Measurements from ENCODE around the gene MICALL1.
"Not testable (repeated sequence)": the region's sequence is repeated elsewhere in the genome, so short reads cannot be mapped to it uniquely, and the experiment has no call there.

Gene MICALL1

DNA sequence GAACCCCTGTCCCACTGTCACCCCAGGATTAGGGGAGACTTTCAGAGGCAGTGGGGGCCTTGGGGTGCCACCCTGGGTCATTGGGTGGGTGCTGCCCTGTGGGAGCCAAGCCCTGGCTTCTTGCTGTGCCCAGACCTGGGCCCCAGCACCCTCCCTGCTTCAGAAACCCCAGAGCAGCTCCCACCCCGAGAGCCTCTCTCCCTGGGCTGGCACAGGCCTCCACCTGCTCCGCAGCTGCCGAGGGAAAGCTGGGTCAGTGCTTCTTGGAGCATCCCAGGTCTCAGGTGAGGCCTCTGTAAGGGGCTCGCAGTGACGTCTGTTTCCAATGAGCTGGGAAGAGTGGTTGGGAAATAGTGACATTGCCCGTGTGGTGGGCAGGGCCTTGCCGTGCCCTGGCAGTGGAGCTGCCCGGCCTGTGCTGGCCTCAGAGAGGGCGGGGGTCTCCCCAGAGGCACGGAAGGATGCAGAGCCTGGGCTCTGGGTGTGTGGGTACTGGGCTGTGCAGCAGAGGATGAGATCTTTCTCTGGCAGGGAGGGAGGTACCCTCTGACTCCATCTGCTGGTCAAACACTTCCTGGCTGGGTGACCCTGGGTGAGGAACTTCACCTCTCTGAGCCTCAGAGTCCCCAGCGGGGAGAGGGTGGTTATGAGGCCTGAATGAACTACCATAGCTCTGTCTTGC lies 24.3 kb downstream of the MICALL1 start:
- peak; percentile 49 for DNase-seq

DNA sequence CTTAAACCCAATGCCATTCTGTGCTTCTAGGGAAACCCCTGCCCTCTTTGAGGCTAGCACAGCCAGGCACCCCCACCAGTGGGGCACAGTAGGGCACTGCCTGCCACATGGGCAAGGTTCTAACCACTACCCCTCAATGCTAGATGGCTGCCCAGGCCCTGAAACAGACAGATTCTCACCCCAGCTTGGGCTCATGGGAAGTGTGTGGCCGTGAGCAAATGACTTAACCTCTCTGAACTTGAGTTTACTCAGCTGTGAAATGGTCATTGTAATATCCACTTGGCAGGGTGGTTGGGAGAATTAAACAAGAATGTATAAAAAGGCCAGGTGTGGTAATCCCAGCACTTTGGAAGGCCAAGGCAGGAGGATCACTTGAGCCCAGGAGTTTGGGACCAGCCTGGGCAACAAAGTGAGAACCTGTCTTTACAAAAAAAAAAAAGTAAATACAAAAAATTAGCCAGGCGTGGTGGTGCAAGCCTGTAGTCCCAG lies 24.9 kb downstream of the MICALL1 start:
- no peak for DNase-seq

DNA sequence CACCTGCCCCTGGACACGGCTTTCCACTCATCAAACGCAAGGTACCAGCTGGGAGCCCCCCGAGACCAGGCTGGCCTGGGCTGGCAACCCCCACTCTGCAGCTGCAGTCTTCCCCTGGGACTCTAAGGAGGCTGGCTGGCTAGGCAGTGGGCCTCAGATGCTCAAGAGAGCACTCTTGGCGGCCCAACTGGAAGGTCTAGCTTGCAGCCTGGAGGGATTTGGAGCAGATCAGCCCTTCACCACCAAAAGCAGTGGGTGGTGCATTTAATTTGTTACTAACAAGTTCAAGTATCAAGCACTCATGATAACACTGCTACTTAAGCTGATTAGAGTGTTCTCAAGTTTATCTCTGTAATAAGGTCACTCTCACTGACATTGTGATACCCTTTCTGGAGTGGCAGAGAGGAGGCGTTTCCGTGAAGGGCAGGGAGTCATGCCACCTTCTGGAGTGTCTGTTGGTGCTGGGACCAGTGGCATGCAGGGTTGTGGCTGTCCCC lies 25.8 kb downstream of the MICALL1 start:
- DNase-seq: no peak

DNA sequence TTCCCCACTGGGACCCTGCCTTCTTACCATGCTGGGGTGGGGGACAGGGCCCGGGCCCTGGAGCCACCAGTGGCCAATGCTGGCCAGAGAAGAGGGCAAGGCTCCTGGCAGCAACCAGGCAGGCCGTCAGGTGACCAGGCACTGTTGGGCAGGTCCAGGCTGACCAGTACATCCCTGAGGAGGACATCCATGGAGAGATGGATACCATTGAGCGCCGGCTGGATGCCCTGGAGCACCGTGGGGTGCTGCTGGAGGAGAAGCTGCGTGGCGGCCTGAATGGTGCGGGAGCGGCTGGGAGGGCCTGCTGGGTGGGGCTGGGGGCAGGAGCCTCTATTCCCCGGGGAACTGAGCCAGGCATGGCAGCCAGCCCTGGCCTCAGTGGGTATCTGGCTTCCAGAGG lies 26.3 kb downstream of the MICALL1 start:
- DNase-seq: no peak

DNA sequence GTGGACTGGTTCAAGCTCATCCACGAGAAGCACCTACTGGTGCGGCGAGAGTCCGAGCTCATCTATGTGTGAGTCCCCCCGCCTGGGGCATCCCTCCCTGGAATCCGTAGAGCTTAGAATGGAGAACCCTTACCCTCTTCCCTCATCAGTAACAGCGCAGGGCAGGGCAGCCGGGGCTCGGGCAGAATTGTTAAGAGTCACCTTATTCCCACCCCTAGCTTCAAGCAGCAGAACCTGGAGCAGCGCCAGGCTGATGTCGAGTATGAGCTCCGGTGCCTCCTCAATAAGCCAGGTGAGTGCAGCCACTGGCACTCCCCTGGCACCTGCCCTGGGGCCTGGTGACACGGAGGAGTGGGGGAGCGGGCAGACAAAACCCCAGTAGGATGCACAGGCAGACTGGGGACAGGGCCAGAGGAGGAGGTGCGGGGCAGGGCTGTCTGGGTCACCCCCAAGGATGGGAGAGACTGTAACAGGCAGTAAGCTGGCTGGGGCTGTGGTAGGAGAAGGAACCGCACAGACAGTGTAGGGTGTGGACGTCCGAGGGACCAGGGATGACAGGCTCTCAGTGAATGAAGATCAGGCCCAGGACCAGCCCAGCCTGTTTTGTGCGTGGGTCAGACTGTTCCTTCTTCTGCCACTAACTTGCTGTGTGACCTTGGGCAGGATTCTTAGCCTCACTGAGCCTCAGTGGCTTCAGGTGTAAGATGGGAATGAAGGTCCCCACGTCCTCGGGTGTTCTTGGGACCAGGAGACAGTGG lies 26.9 kb downstream of the MICALL1 start:
- DNase-seq: no peak

DNA sequence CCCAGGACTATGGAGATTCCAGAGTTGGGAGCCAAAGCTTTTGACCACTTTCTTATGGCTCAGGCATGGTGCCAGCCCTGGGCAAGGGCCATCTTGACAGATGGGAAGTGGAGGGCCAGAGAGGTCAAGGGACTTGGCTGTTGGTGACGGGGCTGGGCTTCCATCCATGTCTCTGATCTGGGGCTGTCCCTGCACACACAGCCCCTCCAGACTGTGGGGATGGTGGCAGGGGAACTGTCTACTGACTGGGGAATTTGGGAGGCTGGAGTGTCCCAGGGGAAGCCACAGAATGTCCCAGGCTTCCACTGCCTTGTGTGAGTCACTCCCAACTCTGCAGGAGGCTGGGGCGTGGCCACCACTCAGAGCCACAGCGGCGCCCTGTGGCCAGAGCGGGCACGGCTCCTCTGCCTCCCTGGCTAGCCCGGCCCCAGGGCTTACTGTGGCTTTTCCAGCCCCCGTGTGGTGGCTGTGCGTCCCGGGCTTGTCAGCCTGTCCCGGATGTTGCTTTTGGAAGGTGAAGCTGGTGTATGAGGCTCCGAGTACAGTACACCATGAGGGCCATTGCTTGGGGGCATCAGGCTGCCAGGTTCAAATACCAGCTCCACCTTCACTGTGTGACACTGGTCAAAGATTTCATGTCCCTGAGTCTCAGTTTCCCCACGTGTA lies 27.7 kb downstream of the MICALL1 start:
- peak; percentile 97 for DNase-seq

DNA sequence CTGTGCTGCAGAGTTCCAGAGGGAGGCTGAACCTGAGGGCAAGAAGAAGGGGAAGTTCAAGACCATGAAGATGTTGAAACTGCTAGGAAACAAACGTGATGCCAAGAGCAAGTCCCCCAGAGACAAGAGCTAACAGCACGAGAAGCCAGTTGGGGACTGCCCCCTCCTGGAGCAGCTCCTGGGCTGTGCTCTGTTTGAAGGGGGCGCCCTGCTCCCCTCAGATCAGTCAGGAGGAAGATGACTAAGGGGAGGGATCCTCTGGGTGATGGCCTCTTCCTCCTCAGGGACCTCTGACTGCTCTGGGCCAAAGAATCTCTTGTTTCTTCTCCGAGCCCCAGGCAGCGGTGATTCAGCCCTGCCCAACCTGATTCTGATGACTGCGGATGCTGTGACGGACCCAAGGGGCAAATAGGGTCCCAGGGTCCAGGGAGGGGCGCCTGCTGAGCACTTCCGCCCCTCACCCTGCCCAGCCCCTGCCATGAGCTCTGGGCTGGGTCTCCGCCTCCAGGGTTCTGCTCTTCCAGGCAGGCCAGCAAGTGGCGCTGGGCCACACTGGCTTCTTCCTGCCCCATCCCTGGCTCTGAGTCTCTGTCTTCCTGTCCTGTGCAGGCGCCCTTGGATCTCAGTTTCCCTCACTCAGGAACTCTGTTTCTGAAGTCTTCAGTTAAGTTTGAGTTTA lies 34.7 kb downstream of the MICALL1 start:
- no peak for DNase-seq

DNA sequence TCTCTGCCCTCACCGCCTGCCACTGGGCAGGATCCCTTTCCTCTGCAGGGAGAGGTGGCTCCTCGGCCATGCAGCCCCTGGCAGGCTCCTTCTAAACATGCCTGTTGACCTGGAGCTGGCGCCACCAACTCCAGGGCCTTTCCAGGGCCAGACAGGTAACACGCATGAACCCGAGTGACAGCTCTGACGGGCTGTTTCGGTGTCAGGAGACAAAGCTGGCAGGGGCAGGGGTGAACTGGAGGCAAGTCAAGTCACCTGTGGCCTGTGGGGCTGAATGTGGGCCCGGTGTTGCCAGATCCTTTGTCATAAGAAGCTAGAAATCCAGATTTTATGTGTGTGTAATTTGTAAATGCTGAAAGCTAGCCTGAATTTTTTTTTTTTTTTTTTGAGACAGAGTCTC lies 36.0 kb downstream of the MICALL1 start:
- DNase-seq: no peak

DNA sequence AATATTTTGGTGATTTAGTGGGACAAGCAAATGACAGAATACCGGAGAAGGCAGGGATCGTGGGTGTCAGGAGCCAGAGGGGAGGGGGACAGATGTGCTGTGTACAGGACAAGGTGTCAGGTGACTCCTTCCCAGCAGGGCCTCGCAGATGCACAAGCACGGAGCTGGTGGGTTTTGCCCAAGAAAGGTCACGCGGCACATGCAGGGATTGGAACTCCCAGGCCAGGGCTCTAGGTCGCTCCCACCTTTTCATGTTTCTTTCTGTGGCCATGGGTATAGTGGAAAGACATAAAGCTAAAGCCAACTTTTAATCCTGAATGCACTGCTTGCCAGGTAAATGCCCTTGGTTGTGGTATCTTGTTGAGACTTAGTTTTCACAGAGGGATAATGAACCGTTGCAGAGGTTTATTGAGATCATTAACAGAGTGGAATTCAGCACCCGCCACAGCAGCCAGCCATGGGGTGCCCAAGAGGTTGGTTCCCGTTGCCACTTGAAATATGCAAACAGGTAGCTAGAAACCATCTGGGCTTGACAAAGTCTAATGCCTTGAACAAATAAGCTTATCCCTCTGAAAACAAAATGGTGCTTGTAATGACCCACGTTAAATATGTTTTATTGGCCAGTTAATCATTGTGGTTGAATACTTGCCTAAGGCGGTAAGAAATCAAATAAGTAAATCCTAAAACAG lies 37.2 kb downstream of the MICALL1 start:
- DNase-seq: no peak

DNA sequence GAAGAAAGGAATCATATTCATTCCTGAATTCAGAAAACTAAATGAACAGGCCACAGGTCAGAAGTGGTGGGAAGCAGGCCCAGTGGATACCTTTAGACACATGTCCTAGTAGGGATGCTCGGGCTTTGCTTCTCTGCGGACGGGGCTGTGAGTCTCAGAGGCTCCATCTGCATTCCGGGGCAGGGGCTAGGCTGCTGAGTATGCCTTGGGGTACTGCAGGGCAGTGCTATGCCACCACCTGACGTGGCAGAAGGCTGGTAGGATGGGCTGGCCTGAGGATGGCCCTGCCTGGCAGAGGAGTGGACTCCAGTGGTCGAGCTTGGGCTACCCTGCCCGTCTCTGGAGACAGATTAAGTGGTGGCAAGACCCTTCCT lies 37.7 kb downstream of the MICALL1 start:
- no peak for DNase-seq

DNA sequence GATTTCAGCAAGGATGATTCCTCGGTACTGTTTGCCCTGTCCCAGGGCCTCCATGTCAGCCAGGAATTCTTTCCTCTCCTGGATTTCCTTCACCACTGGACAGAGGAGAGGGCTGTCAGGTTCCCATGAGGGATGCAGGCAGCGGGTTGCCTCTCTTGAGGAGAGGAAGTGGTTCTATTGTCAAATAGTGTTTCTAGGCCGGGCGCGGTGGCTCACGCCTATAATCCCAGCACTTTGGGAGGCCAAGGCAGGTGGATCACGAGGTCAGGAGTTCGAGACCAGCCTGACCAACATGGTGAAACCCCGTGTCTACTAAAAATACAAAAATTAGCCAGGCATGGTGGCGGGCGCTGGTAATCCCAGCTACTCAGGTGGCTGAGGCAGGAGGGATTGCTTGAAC lies 38.3 kb downstream of the MICALL1 start:
- not testable (repeated sequence) for DNase-seq

DNA sequence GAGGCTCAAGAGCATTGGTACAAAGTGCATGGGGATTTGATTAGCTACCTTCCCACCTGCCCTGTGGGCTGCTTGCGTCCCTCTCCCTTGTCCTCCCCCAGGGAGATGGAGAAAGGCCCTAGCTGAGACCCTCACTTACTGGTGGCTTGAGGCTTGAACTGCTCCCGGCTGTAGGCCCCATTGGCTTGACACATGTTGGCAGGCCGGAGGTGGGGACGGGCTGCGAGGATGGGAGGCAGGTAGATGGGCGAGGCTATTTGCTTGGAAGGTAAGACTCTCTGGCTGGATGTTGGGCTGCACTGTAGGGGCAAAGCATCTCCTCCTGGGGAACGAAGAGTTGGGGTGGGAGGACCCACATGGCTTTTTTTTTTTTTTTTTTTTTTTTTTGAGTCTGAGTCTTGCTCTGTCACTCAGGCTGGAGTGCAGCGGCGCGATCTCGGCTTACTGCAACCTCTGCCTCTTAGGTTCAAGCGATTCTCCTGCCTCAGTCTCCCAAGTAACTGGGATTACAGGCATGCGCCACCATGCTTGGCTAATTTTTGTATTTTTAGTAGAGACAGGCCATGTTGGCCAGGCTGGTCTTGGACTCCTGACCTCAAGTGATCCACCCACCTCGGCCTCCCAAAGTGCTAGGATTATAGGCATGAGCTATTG lies 41.2 kb downstream of the MICALL1 start:
- DNase-seq: not testable (repeated sequence)

DNA sequence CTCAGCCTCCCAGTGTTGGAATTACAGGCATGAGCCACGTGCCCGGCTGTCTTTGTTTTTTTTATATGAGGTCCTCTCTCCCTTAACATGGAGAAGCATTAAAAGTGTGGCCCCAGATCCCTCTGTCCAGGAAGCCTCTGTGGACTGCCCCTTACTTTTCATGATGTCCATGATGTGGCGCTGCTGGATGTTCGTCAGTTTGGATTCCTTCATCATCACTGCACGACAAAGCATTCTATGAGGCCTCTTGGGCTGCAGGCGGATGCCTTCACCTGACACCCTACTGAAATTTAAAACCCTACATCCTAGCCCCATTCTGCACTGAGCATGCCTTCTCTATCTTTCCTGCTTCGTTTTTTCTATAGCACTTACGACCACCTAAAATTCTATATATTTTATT lies 45.2 kb downstream of the MICALL1 start:
- peak; percentile 36 for DNase-seq

DNA sequence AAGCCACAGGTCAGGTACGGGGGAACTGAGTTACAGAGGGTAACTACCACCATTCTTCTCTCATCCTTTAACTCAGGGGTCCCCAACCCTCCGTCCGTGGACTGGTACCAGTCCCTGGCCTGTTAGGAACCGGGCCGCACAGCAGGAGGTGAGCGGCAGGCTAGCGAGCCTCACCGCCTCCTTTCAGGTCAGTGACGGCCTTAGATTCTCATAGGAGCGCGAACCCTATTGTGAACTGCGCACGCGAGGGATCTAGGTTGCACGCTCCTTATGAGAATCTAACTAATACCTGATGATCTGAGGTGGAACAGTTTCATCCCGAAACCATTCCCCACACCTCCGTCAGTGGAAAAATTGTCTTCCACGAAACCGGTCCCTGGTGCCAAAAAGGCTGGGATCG lies 46.5 kb downstream of the MICALL1 start:
- not testable (repeated sequence) for DNase-seq

DNA sequence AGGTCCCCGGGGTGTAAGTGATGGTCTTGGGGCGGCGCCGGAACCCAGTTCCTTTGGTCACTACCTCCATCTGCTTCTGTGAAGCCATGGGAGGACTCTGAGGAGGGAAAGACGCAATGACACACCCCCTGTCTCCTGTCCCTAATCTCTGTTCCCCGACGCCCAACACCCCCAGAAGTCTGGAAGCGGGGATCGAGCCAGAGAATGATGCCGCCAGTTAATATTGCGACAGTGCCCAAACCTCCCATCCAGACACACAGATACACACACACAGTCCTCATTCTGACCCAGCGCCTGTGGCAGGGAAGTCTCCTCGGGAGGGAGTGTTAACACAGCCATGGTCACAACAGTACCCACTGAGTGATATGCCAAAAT lies 47.0 kb downstream of the MICALL1 start:
- no peak for DNase-seq

DNA sequence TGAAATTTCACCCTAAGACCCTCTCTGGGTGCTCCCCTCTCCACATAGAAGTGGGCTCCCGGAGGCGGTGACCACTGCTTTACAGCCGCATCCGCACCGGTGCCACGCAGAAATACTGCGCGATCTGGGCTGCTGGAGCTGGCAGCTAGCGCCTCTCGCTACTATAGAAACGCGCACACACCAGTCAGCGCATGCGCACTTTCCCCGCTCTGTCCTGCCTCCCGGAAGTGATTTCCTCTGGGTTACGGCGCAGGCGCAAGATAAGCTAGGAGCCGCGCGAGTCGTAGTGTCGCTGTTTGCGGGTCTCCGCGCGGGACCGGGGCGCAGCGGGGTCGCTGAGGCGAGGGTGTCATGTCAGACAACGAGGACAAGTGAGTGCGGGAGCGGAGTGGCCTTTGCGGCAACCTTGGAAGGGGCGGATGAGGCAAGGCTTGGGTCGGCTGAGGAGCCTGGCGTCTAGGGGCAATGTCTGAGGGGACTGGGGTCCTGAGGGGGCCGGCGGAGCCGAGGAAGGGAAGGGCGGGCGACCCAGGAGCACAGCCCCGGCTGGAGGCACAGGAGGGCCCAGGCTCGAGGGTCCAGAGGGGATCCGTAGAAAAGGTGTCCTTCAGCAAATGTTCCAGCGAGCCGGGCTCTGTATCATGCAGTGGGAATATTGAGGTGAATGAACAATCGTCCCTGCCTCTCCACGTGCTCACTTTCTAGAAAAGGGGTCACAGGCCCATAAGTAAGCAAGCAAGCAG lies 47.5 kb downstream of the MICALL1 start, which contains the start of the genes C22orf23 and POLR2F:
TSS of gene C22orf23 (minus strand) at position 165 of the 743 bp plus-strand sequence. CDS start 452 bp downstream, outside the sequence.
TSS of gene POLR2F (plus strand) at position 263 of the 743 bp plus-strand sequence. CDS start at position 352, 89 bp downstream.
- peak; percentile 93 for DNase-seq

DNA sequence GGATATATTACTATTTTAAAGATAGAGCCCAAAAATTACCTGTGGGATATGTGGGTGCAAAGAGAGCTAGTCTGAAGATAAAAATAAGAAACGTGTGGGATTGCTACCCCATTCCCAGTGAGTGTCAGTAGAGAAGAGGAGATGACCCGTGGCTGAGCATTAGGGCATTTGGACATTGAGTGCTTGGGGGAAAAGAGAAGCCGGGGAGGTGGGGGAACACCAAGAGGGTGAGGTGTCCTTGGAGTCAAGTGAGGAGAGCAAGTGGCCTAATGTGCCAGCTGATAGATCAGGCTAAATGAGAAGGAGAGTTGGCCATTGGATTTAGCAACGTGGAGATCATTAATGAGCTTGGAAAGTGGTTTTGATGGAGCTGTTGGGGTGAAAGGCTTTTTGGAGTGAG lies 48.6 kb downstream of the MICALL1 start:
- no peak for DNase-seq

DNA sequence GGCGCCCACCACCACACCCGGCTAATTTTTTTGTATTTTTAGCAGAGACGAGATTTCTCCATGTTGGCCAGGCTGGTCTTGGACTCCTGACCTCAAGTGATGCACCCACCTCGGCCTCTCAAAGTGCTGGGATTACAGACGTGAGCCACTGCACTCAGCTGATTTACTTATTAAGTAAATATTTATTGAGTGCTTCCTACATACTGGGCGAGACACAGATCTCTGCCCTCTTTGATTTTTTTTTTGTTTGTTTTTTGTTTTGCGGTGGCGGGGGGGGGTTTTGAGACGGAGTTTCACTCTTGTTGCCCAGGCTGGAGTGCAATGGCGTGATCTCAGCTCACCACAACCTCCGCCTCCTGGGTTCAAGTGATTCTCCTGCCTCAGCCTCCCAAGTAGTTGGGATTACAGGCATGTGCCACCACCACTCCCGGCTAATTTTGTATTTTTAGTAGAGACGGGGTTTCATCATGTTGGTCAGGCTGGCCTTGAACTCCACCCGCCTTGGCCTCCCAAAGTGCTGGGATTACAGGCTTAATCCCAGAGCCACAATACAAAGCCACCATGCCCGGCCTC lies 49.8 kb downstream of the MICALL1 start:
- DNase-seq: not testable (repeated sequence)

DNA sequence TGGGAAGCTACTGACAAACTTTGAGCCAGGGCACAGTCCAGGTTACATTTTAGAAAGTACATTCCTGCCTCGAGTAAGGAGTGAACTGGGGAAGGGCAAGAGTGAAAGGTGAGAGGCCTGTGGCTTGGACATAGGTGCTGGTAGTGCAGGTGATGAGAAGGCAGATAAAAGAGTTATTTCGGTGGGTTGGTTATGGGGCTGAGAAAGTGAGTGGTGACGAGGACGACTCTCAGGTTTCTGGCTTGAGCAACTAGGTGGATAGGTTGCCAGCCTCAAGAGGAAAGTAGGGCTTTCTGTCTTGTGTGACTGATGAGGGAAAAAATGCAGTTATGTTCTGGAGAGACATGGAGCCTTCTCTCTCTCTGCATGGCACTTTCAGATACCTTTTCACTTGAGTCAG lies 51.1 kb downstream of the MICALL1 start:
- DNase-seq: no peak

DNA sequence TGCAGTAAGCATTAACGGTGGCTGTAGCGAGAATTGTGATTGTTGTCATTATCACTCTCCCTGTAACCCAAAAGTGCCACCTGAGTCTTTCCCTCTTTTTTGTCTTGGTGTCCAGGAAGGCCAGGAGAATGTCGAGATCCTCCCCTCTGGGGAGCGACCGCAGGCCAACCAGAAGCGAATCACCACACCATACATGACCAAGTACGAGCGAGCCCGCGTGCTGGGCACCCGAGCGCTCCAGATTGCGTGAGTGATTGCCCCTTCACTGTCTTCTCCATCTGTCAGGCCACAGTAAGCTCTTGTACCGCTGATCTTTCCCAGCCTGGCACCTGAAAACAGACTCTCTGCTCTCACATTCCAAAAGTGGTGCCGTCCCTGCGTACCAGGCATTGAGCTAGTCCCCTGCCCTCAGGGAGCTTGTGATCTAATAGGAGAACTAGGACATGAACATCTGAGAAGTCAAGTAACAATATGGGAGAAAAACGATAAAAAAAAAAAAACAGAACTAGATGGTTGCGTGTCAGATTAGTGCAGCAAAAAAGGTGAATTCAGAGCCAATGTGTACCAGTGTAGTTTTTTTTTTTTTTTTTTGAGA lies 53.2 kb downstream of the MICALL1 start:
- DNase-seq: no peak

Data from fibroblast of skin of back (primary cell).